Measurements from ENCODE around the gene ZNF646.

Gene ZNF646

GRCh38 chr16:31110106-31111034 lies 36.1 kb downstream of the ZNF646 start:
- no peak for DNase-seq

GRCh38 chr16:31111881-31112466 lies 37.8 kb downstream of the ZNF646 start:
- DNase-seq: no peak

GRCh38 chr16:31112711-31113110 lies 38.5 kb downstream of the ZNF646 start:
- no peak for DNase-seq

GRCh38 chr16:31113121-31114120 lies 39.2 kb downstream of the ZNF646 start:
- DNase-seq: no peak

- no peak for DNase-seq
Measured at GRCh38 chr16:31114468-31114867, 40.2 kb downstream of the ZNF646 start.

- DNase-seq: peak; percentile 97
Measured at GRCh38 chr16:31117384-31118222, 43.4 kb downstream of the ZNF646 start, which contains the start of gene KAT8. Gene KAT8, plus strand, starts transcription at chr16:31117664. Its CDS starts 18 bp downstream, at chr16:31117682.

- no peak for DNase-seq
Measured at GRCh38 chr16:31118223-31119155, 44.3 kb downstream of the ZNF646 start.

- DNase-seq: no peak
Measured at GRCh38 chr16:31120129-31120528, 45.9 kb downstream of the ZNF646 start.

GRCh38 chr16:31125844-31126243 lies 51.6 kb downstream of the ZNF646 start:
- DNase-seq: no peak

GRCh38 chr16:31127182-31127581 lies 53.0 kb downstream of the ZNF646 start:
- DNase-seq: no peak

- no peak for DNase-seq
Measured at GRCh38 chr16:31128711-31129567, 54.7 kb downstream of the ZNF646 start.

GRCh38 chr16:31129568-31130335 lies 55.5 kb downstream of the ZNF646 start:
- DNase-seq: no peak

GRCh38 chr16:31130336-31130891 lies 56.2 kb downstream of the ZNF646 start:
- DNase-seq: no peak

GRCh38 chr16:31130899-31131298 lies 56.7 kb downstream of the ZNF646 start:
- no peak for DNase-seq

GRCh38 chr16:31131416-31131815 lies 57.2 kb downstream of the ZNF646 start:
- DNase-seq: no peak

GRCh38 chr16:31131841-31132271 lies 57.6 kb downstream of the ZNF646 start:
- no peak for DNase-seq

GRCh38 chr16:31132303-31132979 lies 58.2 kb downstream of the ZNF646 start:
- DNase-seq: no peak

GRCh38 chr16:31133046-31133501 lies 58.9 kb downstream of the ZNF646 start:
- no peak for DNase-seq

Data from NK-92 treated with Interleukin-12 subunit alpha and Interleukin-12 subunit beta, amount 100 ng/mL, for 24 hours (cell line).